ENCODE results near the gene TM4SF1. TPM values are rescaled to one million over a fixed set of nuclear protein-coding genes. Genes with fewer than 3 reads are reported as not detected.

Gene TM4SF1
- total RNA-seq, 1 donor from 2014 or later = 97.7 TPM

- H3K4me3 ChIP-seq = no peak overlapping the region
- no peak overlapping the region for H3K27ac ChIP-seq
Observed at GRCh38 chr3:149330609-149331331, 46.7 kb downstream of the TM4SF1 start.

GRCh38 chr3:149327156-149327555, 50.3 kb downstream of the TM4SF1 start:
- no peaks in the 10 kb centered on the region for H3K27me3 ChIP-seq
- no peaks in the 10 kb centered on the region for H3K4me1 ChIP-seq
- TF ChIP-seq CTCF (IDR thresholded peaks at IDR 0.05) (no peak), POLR2AphosphoS5 (IDR thresholded peaks at IDR 0.05; ENCODE audit: insufficient read depth in 1 of 2, low read depth in 1 of 2) (no peak), POLR2A (IDR thresholded peaks at IDR 0.05) (no peak)
- no peaks in the 10 kb centered on the region for H3K9me3 ChIP-seq
- no peak overlapping the region for H3K4me3 ChIP-seq
- no peak overlapping the region for H3K27ac ChIP-seq
- DNase-seq (ENCODE audit: extremely low spot score in 2 of 2) = no peak
- intact Hi-C loops (cut with DNase I) = no loop called here
- H3K36me3 ChIP-seq = no peaks in the 10 kb centered on the region

More at GRCh38 chr3:149330609-149331331, 46.7 kb downstream of the TM4SF1 start:
- Histone ChIP-seq H3K4me1 (no peaks in the 10 kb centered on the region), H3K9me3 (no peaks in the 10 kb centered on the region), H3K36me3 (no peaks in the 10 kb centered on the region), H3K27me3 (no peaks in the 10 kb centered on the region)
- DNase-seq (ENCODE audit: extremely low spot score in 2 of 2) = no peak
- TF ChIP-seq POLR2AphosphoS5 (IDR thresholded peaks at IDR 0.05; ENCODE audit: insufficient read depth in 1 of 2, low read depth in 1 of 2) (no peak), POLR2A (IDR thresholded peaks at IDR 0.05) (no peak), CTCF (IDR thresholded peaks at IDR 0.05) (no peak)
- intact Hi-C loops (cut with DNase I) = no loop called here

- Histone ChIP-seq H3K4me3 (no peak overlapping the region), H3K9me3 (no peaks in the 10 kb centered on the region), H3K4me1 (no peaks in the 10 kb centered on the region), H3K27ac (no peak overlapping the region), H3K36me3 (no peaks in the 10 kb centered on the region), H3K27me3 (no peaks in the 10 kb centered on the region)
- no peak for TF ChIP-seq CTCF (IDR thresholded peaks at IDR 0.05)
- no peak for TF ChIP-seq POLR2AphosphoS5 (IDR thresholded peaks at IDR 0.05; ENCODE audit: insufficient read depth in 1 of 2, low read depth in 1 of 2)
- no peak for TF ChIP-seq POLR2A (IDR thresholded peaks at IDR 0.05)
- no peak for DNase-seq (ENCODE audit: extremely low spot score in 2 of 2)
- intact Hi-C loops (cut with DNase I) = no loop called here
Observed at GRCh38 chr3:149325581-149325980, 51.9 kb downstream of the TM4SF1 start.

DNA sequence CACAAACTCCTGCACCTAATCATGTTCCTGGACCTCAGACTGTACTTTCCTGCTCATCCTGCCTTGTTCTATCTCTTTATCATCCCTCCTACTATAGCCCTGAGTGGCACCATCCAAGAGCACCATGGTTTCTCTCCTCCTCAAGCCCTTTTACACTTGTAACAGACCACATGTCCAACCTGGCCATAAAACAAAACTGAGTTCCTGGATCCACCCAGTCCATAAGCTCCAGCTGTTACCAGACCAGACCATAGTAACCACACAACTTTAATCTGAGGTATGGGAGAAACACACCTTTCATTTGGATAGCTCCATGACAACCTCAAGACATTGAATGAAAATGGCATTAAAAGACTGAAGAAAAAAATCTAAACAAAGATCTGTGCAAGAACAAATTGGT, 53.1 kb downstream of the TM4SF1 start:
- TF ChIP-seq POLR2AphosphoS5 (IDR thresholded peaks at IDR 0.05; ENCODE audit: insufficient read depth in 1 of 2, low read depth in 1 of 2) (no peak), POLR2A (IDR thresholded peaks at IDR 0.05) (no peak), CTCF (IDR thresholded peaks at IDR 0.05) (no peak)
- intact Hi-C loops (cut with DNase I) = no loop called here
- Histone ChIP-seq H3K9me3 (no peaks in the 10 kb centered on the region), H3K36me3 (no peaks in the 10 kb centered on the region), H3K4me1 (no peaks in the 10 kb centered on the region), H3K27me3 (no peaks in the 10 kb centered on the region), H3K4me3 (no peak overlapping the region), H3K27ac (no peak overlapping the region)
- DNase-seq (ENCODE audit: extremely low spot score in 2 of 2) = no peak

GRCh38 chr3:149321640-149322039, 55.8 kb downstream of the TM4SF1 start:
- Histone ChIP-seq H3K4me1 (no peaks in the 10 kb centered on the region), H3K27ac (no peak overlapping the region), H3K27me3 (no peaks in the 10 kb centered on the region), H3K4me3 (no peak overlapping the region), H3K9me3 (no peaks in the 10 kb centered on the region), H3K36me3 (no peaks in the 10 kb centered on the region)
- intact Hi-C loops (cut with DNase I) = no loop called here
- no peak for TF ChIP-seq CTCF (IDR thresholded peaks at IDR 0.05)
- TF ChIP-seq POLR2A (IDR thresholded peaks at IDR 0.05) = no peak
- no peak for TF ChIP-seq POLR2AphosphoS5 (IDR thresholded peaks at IDR 0.05; ENCODE audit: insufficient read depth in 1 of 2, low read depth in 1 of 2)
- DNase-seq (ENCODE audit: extremely low spot score in 2 of 2) = no peak

Data from vagina (tissue), 2 donors.